COLO668 (cell line): ENCODE results near the gene NBEAL2.
"Not testable (repeated sequence)": the region's sequence is repeated elsewhere in the genome, so short reads cannot be mapped to it uniquely, and the experiment has no call there.

Experiments used
- DNase-seq: peaks from one replicate; lab custom pipeline; 2025; ENCODE audit not compliant: unreplicated experiment; lab: John Stamatoyannopoulos, UW

Gene NBEAL2

DNA sequence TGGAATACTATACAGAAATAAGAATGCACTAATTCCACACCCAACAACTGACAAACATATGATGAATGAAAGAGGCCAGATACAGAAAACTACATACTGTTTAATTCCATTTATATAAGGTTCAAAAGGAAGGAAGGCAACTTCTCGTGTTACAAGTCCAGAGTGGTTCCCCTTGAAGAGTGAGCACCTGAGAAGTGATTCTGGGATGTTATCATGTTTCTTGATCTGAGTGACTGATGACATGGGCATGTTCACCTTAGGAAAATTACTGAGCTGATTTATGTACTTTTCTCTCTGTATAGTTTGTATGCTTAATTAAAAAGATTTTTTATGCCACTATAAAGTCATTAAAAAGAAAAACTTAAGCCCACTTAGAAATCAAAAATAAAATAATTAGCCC is 16.5 kb upstream of the NBEAL2 start:
- no peak for DNase-seq

DNA sequence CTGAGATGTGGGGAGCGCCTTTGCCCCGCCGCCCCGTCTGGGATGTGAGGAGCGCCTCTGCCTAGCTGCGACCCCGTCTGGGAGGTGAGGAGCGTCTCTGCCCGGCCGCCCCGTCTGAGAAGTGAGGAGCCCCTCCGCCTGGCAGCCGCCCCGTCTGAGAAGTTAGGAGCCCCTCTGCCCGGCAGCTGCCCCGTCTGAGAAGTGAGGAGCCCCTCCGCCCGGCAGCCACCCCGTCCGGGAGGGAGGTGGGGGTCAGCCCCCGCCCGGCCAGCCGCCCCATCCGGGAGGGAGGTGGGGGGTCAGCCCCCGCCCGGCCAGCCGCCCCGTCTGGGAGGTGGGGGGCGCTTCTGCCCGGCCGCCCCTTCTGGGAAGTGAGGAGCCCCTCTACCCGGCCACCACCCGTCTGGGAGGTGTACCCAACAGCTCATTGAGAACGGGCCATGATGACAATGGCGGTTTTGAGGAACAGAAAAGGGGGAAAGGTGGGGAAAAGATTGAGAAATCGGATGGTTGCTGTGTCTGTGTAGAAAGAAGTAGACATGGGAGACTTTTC is 15.4 kb upstream of the NBEAL2 start:
- not testable (repeated sequence) for DNase-seq

DNA sequence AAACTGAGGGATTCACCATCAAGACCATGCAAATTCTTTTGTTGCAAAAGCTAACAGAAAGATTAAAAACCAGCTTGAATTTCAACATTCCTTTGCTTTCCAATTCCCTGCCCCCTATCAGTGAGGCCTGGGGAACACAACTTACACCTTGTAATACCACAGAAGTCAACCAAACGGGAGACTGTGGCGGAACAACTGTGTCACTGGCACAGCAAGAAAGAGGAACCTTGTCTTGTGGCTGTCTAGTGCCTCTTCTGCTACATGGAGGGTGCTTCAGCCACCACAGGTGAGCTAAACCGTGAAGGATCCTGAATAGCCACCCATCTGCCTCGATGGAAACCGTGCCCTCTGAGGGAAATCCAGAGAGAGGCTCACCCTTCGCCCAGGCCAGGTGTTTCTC is 14.3 kb upstream of the NBEAL2 start:
- DNase-seq = no peak

DNA sequence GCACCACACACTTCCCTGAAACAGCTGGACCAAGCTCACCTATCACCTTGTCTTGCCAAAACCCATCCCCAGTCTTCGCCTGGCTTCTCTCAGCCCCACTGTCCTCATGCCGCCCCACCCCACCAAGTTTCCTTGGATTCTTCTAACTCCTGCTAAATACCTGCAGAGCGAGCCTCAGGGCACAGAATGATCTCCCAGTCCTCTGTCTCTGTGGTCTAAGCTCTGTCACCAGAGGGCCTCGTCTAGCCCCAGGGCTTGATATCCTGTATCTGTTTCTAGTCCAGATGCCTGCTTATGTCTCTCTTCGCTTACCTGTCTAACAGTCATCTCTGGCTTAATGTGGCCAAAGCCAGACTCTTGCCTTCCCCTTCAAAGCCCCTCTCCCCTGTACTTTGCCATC is 12.7 kb upstream of the NBEAL2 start:
- DNase-seq = no peak

DNA sequence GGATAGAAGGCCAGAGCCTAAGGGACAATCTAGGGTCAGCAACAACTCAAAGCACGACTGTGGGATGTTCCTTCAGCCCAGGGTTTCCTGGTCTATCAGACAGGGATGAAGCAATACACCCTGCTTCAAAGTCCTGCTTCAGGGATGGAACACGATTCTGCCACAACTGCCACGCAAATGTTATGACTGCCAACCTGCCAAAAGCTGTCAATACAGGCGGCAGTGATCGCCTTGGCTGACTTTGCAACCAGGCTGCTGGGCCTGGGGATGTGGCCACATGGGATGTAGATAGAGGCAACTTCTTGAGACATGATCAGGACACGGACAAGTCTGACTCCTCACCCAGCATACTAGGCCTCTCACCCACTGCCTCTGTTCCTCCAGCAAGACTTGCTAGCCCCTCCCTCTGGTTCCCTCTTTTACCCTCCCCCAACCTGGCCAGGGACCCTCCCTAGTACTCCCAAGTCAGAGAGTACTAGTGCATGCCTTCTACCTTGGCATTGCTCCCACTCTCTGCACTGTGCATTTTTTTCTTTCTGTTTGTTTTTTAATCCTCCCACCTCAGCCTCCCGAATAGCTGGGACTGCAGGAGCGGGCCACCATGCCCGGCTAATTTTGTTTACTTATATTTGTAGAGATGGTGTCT is 10.6 kb upstream of the NBEAL2 start:
- no peak for DNase-seq

DNA sequence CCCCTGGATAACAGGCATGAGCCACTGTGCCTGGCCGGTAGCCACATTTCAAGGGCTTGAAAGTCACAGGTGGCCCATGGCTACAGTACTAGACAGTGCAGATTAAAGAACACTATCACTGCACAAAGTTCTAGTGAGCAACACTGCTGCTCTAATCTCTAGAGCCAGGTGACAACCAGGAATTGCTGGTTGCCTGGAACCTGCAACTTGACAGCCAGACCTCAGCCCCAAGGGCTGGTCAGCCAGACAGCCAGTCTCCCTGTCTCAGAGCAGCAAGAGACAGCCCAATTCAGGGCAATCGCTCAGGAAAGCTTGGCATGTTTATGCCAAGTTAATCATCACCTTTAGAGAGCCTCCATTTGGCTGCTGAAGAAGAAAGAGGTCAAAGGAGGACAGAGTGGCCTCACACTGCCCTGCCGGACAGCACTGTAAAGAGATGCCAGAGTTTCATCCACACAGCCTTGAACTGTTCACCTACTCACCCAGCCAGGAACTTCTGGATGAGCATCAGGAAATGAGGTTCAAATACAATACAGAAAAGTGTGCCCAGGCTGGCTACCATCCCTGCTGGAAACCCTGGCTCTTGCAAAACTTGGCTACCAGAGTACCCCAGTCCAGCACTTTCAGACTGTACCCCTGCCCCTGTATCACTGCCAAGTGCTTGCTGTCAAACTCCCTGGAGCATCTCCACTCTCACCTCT is 8.9 kb upstream of the NBEAL2 start:
- DNase-seq = no peak

DNA sequence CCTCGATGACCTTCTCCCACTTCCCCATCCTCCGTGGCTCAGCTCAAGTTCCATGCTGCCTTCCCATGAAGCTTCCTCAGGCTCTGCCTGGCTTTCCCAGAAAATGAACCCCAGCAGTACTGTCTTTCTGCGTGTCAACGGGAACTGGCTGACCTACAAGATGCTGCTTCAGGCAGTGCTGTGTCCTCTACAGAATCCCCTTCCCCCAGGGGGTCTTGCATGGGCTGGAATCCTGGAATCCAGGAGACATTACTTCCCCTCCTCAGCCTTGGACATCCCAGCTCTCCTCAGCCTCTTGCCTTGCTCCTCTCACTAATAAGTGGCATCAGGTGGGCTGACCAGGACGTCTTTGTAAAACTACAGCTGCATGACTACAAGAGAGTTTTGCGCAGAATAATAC is 8.3 kb upstream of the NBEAL2 start:
- DNase-seq = no peak

DNA sequence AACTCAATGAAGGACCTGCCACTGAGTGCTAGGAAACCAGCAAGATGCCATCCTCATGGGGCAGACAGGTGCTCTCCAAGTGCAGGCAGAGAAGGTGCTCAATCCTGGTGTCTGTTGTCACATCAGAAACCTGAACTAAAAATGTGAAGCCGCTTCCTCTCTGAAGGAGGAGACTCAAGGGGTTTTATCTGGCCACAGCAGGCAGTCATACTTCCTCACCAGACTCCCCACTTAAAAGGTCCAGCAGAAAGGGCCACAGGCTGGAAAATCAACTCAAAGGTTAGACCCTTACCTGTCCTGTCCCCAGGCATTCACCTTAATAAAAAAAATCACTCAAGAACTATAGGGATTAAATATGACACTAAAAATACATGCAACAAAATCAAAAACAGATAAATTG is 7.7 kb upstream of the NBEAL2 start:
- DNase-seq = no peak

DNA sequence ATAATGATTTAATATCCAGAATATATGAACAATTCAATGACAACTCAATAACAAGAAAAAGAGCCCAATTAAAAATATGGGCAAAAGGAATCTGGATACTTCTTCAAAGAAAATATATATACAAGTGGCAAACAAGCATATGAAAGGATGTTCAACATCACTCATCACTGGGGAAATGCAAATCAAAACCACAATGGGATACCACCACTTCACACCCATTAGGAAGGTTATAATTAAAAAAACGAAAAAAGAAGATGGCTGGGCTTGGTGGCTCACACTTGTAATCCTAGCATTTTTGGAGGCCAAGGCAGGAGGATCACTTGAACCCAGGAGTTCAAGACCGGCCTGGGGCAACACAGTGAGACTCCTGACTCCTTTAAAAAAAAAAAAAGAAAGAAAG is 7.1 kb upstream of the NBEAL2 start:
- no peak for DNase-seq

DNA sequence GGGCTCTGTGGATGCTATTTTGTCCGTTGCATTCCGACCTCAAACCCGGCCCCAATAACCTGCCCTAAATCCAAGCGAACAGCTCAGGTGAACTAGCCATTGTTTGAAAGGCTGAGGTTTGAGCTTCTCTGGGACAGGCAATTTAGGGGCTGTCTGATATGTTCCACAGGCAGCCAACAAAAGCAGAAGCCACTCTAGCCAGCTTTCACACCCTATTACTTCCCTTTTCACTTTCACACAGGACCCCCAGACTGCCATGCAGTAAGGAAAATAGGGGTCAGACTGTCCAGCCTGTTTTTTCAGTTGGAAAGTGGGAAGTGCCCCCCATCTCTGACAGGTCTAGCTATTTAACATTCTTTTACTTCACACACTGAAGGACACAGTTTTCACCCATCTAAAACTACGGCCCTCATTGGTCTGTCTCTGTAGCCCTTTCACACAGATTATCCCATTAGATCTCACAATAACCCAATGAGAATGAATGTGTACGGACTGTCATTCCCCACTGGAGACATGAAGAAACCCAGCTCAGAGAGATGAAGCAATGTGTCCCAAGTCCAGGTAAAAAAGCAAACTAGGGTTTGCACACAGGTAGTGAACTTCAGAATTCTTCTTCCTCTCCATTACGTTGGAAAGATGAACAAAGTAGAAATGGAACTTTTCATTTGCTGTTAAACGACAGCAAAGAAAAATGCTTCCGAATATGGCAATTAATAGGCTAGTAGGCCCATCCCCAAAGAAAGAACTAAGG is 4.9 kb upstream of the NBEAL2 start:
- DNase-seq = no peak

DNA sequence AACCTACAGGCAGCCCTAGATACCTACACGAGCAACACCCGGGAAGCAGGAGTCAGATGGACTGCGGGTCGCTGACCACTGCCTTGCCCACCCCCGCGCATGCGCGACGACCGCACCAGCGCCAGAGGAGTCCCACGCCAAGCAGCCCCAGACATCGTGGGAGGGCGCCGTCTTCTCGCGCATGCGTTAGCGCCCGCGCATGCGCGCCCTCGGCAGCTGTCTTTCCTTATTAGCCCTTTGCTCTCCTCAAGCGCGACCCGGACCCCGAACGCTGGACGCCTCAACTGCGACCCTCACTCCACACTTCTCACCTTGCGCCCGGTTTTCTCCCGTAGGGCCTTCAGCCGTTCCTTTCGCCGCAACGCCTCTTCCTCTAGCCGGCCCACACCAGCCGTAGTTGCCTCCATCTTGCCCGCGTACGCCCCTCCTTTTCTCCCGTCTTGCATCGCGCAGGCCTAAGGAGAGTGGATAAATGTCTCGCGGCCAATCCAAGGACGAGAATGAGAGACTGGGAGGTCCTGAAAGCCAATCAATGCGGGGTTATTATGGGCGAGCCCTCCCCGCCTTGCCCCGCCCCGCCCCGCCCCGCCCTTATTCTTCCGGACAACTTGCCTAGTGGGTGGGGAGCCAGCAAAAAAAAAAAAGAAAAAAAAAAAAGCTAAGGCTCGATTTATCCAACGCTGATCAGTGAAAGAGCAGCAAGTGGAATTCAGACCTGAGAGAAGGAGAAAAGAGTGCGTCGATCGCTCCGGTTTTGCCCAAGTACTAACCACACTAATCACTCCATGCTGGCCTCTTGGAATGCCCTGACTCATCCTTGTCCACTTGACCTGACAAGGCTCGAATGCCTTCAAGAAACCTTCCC is 2.9 kb upstream of the NBEAL2 start, which contains the start of gene CCDC12:
CCDC12 (minus strand) TSS at position 420 of the 865 bp plus-strand sequence; CDS start at position 407, 13 bp downstream.
- peak; percentile 85 for DNase-seq

DNA sequence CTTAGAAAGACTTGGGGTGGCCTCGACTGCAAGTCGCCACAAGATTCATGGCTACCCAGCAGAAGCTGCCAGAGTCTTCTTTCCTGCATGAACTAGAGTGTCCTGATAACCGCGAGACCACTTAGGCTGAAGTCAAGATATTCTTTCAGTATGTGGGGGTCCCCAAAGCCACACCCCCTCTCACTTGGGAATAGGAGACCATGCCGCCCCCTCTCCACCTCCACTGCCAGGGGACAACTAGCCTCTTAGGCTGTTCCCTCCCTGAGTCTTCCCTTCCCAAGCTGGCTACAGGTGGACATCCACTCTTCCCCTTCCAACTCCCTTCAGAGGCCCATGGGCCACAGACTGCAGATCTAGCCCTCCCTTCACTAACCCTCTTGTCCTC is 1.7 kb upstream of the NBEAL2 start:
- DNase-seq = no peak

DNA sequence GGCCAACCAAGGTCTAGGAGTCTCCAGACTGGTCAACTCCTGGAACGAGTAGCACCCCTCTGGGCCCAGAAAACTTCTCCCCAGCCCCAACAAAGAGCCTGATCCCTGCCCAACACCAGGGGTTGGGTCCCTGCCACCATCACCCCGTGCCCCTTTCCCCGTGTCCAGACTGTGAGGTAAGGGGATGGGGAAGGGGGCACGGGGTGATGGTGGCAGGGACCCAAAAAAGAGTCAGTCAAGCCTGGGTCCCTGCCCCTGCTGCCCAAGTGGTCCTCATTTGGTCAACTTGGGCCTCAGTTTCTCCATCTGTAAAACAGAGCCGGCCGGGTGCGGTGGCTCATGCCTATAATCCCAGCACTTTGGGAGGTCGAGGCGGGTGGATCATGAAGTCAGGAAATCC is 1.1 kb upstream of the NBEAL2 start:
- DNase-seq = no peak

DNA sequence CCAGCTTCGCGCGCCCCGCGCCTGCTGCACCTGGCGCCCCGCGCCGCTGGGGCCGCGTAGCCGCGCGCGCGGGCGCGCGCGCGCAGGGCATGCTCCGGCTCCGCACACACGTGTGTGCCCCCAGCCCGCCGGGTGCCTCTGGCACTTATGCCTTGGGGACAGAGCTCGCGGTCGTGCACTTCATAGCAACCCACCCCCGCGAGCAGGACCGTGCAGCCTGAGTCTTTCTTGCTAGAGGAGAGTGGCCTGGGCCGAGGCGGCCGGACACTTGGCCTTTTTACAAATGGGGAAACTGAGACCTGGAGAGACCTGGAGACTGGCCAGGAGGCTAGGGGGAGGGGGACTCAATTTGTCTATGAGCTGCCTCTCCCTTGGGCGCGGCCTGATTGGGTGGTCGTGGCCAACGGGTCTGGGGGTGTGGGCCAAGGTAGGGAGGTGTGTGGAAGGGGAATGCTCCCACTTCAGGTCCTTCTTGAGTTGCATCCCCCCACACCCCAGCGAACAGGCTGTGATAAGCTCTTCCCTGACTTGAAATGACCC is 562 bp downstream of the NBEAL2 start:
- DNase-seq = peak; percentile 57

DNA sequence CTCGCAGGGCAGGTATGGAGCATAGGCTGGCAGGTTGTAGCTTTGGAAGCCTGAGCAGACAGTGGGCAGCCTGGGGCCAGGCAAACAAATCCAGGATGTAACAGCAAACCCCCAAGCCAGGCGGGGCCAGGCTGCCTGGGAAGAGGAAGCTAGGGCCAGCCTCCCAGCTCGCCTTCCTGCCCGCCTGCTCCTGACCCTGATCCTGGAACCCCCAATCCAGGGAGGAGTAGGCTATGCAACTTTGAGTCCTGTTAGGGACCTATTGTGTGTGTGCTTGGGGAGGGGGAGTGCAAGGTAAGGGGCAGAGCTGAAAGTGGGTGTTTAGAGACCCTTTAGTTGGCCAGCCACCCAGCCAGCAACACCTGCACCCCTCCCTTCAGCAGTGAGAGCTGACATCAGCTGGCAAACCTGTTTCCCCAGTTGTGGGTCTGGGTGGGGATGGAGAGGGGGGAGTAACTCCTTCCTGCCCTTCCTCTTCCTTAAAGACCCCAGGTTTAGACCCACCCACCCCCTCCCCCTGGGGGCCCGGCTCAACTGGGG is 2.5 kb downstream of the NBEAL2 start:
- DNase-seq = peak; percentile 52

DNA sequence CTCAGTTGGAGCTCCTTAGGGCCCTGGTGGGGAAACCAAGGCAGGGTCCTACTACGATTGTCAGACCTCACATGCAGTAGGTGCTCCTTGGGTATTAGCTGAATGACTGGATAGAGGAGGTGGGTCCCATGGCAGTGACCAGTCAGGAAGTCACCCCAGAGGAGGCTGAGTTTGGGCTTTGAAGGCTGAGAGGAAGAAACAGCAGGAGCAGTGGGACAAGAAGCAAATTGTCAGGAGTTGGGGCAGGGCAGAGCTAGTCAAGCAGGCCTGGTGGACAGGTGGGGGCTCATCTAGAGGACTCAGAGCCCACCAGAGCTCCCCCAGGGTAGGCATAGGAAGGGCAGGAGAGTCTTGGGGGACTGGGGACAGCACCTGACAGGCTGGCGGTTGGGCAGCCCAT is 3.1 kb downstream of the NBEAL2 start:
- DNase-seq = no peak

DNA sequence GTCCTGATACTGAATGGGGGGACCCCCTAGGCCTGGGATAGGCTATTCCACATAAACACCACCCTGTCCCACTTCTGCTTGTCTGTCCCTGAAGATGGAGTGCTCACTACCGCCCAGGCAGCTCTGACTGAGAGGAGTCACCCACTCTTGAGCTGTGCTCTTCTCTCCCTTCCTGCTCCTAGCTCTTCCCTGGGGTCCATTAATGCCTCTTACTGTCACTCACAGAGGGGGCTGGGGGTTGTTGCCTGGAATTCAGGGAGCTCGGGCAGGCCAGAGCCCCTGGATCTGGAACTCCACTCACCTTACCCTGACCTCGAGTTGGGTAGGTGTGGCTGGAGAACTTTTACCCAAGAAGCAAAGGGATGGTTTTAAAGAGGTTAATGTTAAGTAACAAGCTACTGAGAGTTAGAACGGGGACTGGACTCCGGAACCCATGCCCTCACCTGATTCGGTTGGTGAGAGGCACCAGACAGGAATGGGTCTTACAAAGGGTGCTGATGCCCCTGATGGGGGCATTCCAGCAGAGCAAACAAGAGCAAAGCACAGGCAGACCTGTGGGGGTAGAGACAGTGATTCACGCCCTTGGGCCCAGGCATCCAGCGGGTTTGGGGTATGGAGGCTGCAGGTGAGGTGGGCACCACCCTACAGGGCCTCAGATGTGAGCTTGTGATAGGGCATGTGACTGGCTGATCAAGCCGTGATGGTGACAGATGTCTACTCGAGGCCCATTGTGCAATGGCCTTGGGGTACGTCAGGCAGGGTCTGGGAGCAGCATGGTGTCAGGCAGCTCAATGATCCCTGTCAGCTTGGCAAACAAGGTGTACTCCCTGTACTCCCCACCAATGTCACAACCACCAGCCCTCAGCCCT is 5.4 kb downstream of the NBEAL2 start:
- no peak for DNase-seq

DNA sequence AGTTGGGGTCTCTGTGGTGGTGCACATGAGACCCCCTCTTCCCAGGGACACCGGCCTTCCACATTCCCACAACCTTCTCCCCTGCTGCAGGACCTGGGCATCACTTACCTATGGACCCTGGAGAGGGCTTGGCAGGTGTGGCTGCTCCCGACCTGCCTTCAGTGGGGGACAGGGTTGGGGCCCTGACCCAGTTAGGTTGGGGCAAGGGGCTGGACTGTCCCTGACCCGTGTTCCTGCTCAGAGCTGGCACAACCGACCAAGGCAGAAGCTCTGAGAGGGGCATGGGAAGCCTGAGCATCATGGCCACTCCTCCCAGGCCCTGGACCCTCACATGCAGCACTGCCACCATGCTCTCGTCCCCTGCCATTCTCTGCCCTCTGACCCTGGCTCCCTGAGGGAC is 6.1 kb downstream of the NBEAL2 start:
- no peak for DNase-seq

DNA sequence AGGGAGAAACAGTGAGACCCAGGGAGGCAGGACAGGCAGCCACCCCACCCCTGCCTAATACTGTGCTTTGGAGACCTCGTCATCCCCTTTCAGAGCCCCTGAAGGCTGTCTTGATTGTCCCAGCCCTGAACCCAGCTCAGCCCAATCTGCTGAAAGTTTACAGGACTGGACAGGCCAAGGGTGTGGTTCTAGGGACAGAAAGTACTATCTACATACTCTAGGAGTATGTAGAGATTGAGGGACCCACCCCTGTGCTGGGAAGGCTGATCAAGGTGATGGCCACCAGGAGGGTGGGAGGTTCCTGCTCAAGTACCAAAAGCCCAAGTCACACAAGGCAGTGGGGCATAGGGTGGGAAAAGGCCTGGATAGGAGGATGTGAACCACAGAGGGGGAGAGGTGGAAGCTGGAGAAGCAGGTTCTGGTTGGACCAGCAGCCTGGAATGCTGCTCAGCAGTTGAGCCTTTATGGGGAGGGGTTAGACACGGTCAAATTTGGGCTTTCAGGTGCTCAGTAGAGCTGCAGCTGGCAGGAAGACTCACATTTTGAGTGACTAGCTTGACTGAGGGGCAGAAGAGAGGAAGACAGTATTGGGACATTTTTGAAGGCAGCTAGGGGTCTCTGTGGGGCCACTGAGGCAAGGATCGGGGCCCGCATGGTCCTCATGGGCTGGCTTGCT is 6.7 kb downstream of the NBEAL2 start:
- DNase-seq = no peak
